A549 (cell line): Measurements from ENCODE around the gene C17orf107. TPM values are rescaled to one million over a fixed set of nuclear protein-coding genes. Genes with fewer than 3 reads are reported as not detected.

Experiments used
- ATAC-seq, 2 experiments: fragments of 200-7000 bp in 1 of 2; fragments of >200 bp in 1 of 2; cut with Nextera tagmentation in 1 of 2; cut with Tn5 transposase in 1 of 2; 3 replicates each; pipeline versions ENCODE4 v1.8.0 to v1.9.1; 2018 to 2020; ENCODE audit warnings: mild to moderate bottlenecking in 1 of 2, moderate library complexity in 1 of 2
- CTCF ChIA-PET: fragments of 300-600 bp; sonication (Branson Sonifier 250); formaldehyde crosslinking; extraction: SDS; loops from one replicate; lab custom pipeline; 2021; ENCODE audit warnings: antibody characterized with exemption, inconsistent platforms; lab: Yijun Ruan, JAX
- POLR2A ChIA-PET: fragments of 350-600 bp; formaldehyde crosslinking; extraction: SDS; loops from one replicate; lab custom pipeline; 2021; ENCODE audit warnings: antibody characterized with exemption, inconsistent platforms; lab: Yijun Ruan, JAX
- DNase-seq, 2 experiments: peaks; one replicate each; pipeline versions ENCODE4 v3.0.0 to v3.0.0-alpha.2; 2011 to 2016; ENCODE audit warnings: low read depth in 1 of 2, low spot score in 1 of 2
- FAIRE-seq: peaks from 2 replicates; lab custom pipeline; 2011; peaks lifted over from hg19 to GRCh38; lab: Jason Lieb, UNC
- H3K27ac ChIP-seq, 2 experiments: fragments of >200 bp; sonication (Bioruptor Twin); formaldehyde crosslinking; 3 replicates each; pipeline ENCODE4 v1.5.1; 2016 to 2017
- H3K4me1 ChIP-seq: fragments of >200 bp; sonication (Bioruptor Twin); formaldehyde crosslinking; 3 replicates; pipeline ENCODE4 v1.6.1; 2016
- H3K4me2 ChIP-seq: fragments of >200 bp; sonication (Bioruptor Twin); formaldehyde crosslinking; 3 replicates; pipeline ENCODE4 v1.6.1; 2016
- H3K4me3 ChIP-seq: fragments of >200 bp; sonication (Bioruptor Twin); formaldehyde crosslinking; 3 replicates; pipeline ENCODE4 v1.5.1; 2016
- H3K9me3 ChIP-seq: fragments of >200 bp; sonication (Bioruptor Twin); formaldehyde crosslinking; 3 replicates; pipeline ENCODE4 v1.6.1; 2016
- BCL3 ChIP-seq: fragments of >200 bp; sonication (Bioruptor Twin); formaldehyde crosslinking; IDR thresholded peaks from 3 replicates; pipeline ENCODE4 v1.6.1; 2016
- CBX2 ChIP-seq: fragments of 200-600 bp; sonication (generic); IDR thresholded peaks from 2 replicates; pipeline ENCODE4 v1.6.1; 2016; ENCODE audit warnings: low read depth, mild to moderate bottlenecking, borderline replicate concordance
- CBX8 ChIP-seq: fragments of 200-600 bp; sonication (generic); IDR thresholded peaks from 2 replicates; pipeline ENCODE4 v1.6.1; 2016
- CEBPB ChIP-seq, 2 experiments: fragments of >200 bp in 1 of 2; sonication (Bioruptor Twin) in 1 of 2; formaldehyde crosslinking in 1 of 2; IDR thresholded peaks; 2 replicates each; pipeline ENCODE4 v1.6.1; 2012 to 2016
- CTCF ChIP-seq: fragments of >200 bp; sonication (Bioruptor Twin); formaldehyde crosslinking; IDR thresholded peaks from 3 replicates; pipeline ENCODE4 v1.5.1; 2016
- EHMT2 ChIP-seq: fragments of 200-600 bp; sonication (generic); IDR thresholded peaks from 2 replicates; pipeline ENCODE4 v1.6.1; 2016; ENCODE audit warnings: antibody characterized with exemption, low read depth, mild to moderate bottlenecking, moderate library complexity
- ESRRA ChIP-seq: fragments of 150-350 bp; IDR thresholded peaks from 2 replicates; pipeline ENCODE4 v1.6.1; 2014; ENCODE audit warnings: mild to moderate bottlenecking, low read length, borderline replicate concordance
- HDAC2 ChIP-seq: fragments of 200-600 bp; sonication (generic); IDR thresholded peaks from 2 replicates; pipeline ENCODE4 v1.6.1; 2016
- JUN ChIP-seq, 2 experiments: fragments of >200 bp; sonication (Bioruptor Twin); formaldehyde crosslinking; IDR thresholded peaks; 2 replicates in 1 of 2; 3 replicates in 1 of 2; pipeline ENCODE4 v1.6.1; 2016 to 2017
- KDM5A ChIP-seq: fragments of 200-600 bp; sonication (generic); IDR thresholded peaks from 2 replicates; pipeline ENCODE4 v1.6.1; 2016; ENCODE audit warnings: antibody characterized with exemption, mild to moderate bottlenecking
- MAFK ChIP-seq: fragments of 450-650 bp; IDR thresholded peaks from 2 replicates; pipeline ENCODE4 v1.6.1; 2014; ENCODE audit not compliant: partially characterized antibody
- MYC ChIP-seq: IDR thresholded peaks from 2 replicates; pipeline ENCODE4 v1.6.1; 2012; ENCODE audit warnings: mild to moderate bottlenecking, inconsistent platforms, low read length, improper control_type of control experiment, borderline replicate concordance
- POLR2A ChIP-seq: IDR thresholded peaks from 2 replicates; pipeline ENCODE4 v1.6.1; 2012; ENCODE audit warnings: mild to moderate bottlenecking, low read length
- RAD21 ChIP-seq, 2 experiments: fragments of >200 bp in 1 of 2; sonication (Bioruptor Twin) in 1 of 2; formaldehyde crosslinking in 1 of 2; IDR thresholded peaks in 1 of 2; conservative IDR thresholded peaks in 1 of 2; 2 replicates in 1 of 2; 3 replicates in 1 of 2; pipeline ENCODE4 v1.6.1; 2012 to 2018; ENCODE audit warnings: inconsistent platforms in 1 of 2
- RFX5 ChIP-seq: fragments of 450-650 bp; IDR thresholded peaks from 2 replicates; pipeline ENCODE4 v1.7.1; 2014; ENCODE audit warnings: antibody characterized with exemption, mild to moderate bottlenecking, moderate library complexity
- SMC3 ChIP-seq: fragments of >200 bp; sonication (Bioruptor Twin); formaldehyde crosslinking; IDR thresholded peaks from 3 replicates; pipeline ENCODE4 v1.6.1; 2018; ENCODE audit warnings: inconsistent platforms
- TP53 ChIP-seq: fragments of 250-450 bp; sonication (Bioruptor Pico); IDR thresholded peaks from 2 replicates; pipeline ENCODE4 v1.5.0; 2021; ENCODE audit warnings: mild to moderate bottlenecking, moderate library complexity
- ZC3H11A ChIP-seq: fragments of 450-650 bp; IDR thresholded peaks from 2 replicates; pipeline ENCODE4 v1.6.1; 2014; ENCODE audit warnings: antibody characterized with exemption, mild to moderate bottlenecking
- WGBS: methylation state at CpG from one replicate; pipeline ENCODE4 v1.1.6; 2017; ENCODE audit errors: missing lambda C conversion rate; 5-methylcytosine and 5-hydroxymethylcytosine counted together
- polyA plus RNA-seq, 4 experiments: library from polyadenylated mRNA; depleted of rRNA in 3 of 4; stranded (reverse); fragments of >200 nt; fragmentation: RNase III in 1 of 4; extraction: RNeasy Plus Mini Kit Qiagen cat#74134 plus additional on column Dnase treatment in 1 of 4; gene quantifications; 2 replicates in 3 of 4; 3 replicates in 1 of 4; pipeline ENCODE4 v1.2.3, GENCODE V29; 2011 to 2017

The C17orf107 gene
- polyA plus RNA-seq, 2 of the 4 experiments (the other 2 are of a cell fraction): 0.13 to 0.30 TPM

GRCh38 chr17:4881761-4882555, 17.4 kb upstream of the C17orf107 start:
- no peaks in the 10 kb centered on the region for H3K9me3 ChIP-seq
- TF ChIP-seq MYC: no peak
- no peak for TF ChIP-seq ESRRA
- no peak for TF ChIP-seq JUN (IDR thresholded peaks at IDR 0.05)
- TF ChIP-seq CTCF: peak; percentile 95
- no peak for TF ChIP-seq HDAC2
- TF ChIP-seq MAFK: peak; percentile 67
- TF ChIP-seq BCL3: no peak
- TF ChIP-seq RFX5: no peak
- no peak for TF ChIP-seq CEBPB (IDR thresholded peaks at IDR 0.05)
- peak; percentile 87 to 91 for TF ChIP-seq RAD21 (conservative IDR thresholded peaks at IDR 0.05 in 1 of 2, IDR thresholded peaks at IDR 0.05 in 1 of 2)
- TF ChIP-seq CBX2: no peak
- TF ChIP-seq SMC3: peak; percentile 93
- no peak for TF ChIP-seq ZC3H11A
- TF ChIP-seq CBX8: no peak
- TF ChIP-seq POLR2A: no peak
- TF ChIP-seq EHMT2: no peak
- TF ChIP-seq, all 56 proteins: peak for 4
- POLR2A ChIA-PET: interaction anchor here (1.4 to 1.5 kb wide), 2 partner anchors 92 to 150 kb away, joined by 3 to 4 read pairs; partner anchors contain the start of gene MED11
- FAIRE-seq (no peak), ATAC-seq (peak; percentile 84 to 93), DNase-seq (peak; percentile 70 to 71)
- Histone ChIP-seq H3K4me2 (no peak overlapping the region), H3K4me1 (no peaks in the 10 kb centered on the region), H3K27ac (no peak overlapping the region), H3K4me3 (no peak overlapping the region)
- CTCF ChIA-PET: interaction anchor here (0.6 to 14.1 kb wide), 51 partner anchors 8 to 325 kb away, joined by 3 to 271 read pairs (median 4); partner anchors contain the start of genes ARRB2, GLTPD2, MED11 and MINK1
- 40% methylated on average over 9 of the region's 9 CpGs for WGBS

- 98% methylated on average over 4 of the region's 4 CpGs for WGBS
- no peak for FAIRE-seq
These were observed 14.8 kb upstream of the C17orf107 start for GRCh38 chr17:4884489-4884888.

More at GRCh38 chr17:4884489-4884888, 14.8 kb upstream of the C17orf107 start:
- TF ChIP-seq BCL3 (no peak), TP53 (no peak), KDM5A (no peak)
- TF ChIP-seq, all 56 proteins: peak for 0
- DNase-seq (no peak), ATAC-seq (no peak)
- CTCF ChIA-PET: interaction anchor here (0.6 to 14.1 kb wide), 12 partner anchors 25 to 463 kb away, joined by 3 to 271 read pairs (median 5); partner anchors contain the start of genes ARRB2, GLTPD2, MED11 and VMO1
- H3K4me2 ChIP-seq: no peak overlapping the region
- H3K4me3 ChIP-seq: no peak overlapping the region
- H3K9me3 ChIP-seq: no peaks in the 10 kb centered on the region
- no peak overlapping the region for H3K27ac ChIP-seq
- POLR2A ChIA-PET: interaction anchor here (0.6 kb wide), 1 partner anchor 9 kb away, joined by 3 read pairs; no protein-coding TSS in a partner anchor
- no peaks in the 10 kb centered on the region for H3K4me1 ChIP-seq
